Glutamatergic neuron (in vitro differentiated cells): ENCODE results near the gene MARK3. TPM values are rescaled to one million over a fixed set of nuclear protein-coding genes. Genes with fewer than 3 reads are reported as not detected.

Experiments used
- DNase-seq: peaks from one replicate; pipeline ENCODE4 v3.0.0; 2022
- H3K27ac Mint-ChIP-seq: one replicate; pipeline ENCODE4 v1.8.0; 2020; ENCODE audit warnings: mild to moderate bottlenecking, mixed read lengths, inconsistent platforms; ENCODE audit not compliant: unreplicated experiment
- H3K27me3 Mint-ChIP-seq: one replicate; pipeline ENCODE4 v1.8.0; 2020; ENCODE audit warnings: mild to moderate bottlenecking, moderate library complexity, mixed read lengths, inconsistent platforms; ENCODE audit not compliant: unreplicated experiment
- H3K36me3 Mint-ChIP-seq: one replicate; pipeline ENCODE4 v1.8.0; 2020; ENCODE audit warnings: mild to moderate bottlenecking, mixed read lengths, inconsistent platforms; ENCODE audit not compliant: unreplicated experiment
- H3K4me1 Mint-ChIP-seq: one replicate; pipeline ENCODE4 v1.8.0; 2020; ENCODE audit warnings: mild to moderate bottlenecking, low read depth, mixed read lengths, inconsistent platforms; ENCODE audit not compliant: unreplicated experiment
- H3K4me3 Mint-ChIP-seq: one replicate; pipeline ENCODE4 v1.8.0; 2020; ENCODE audit warnings: mild to moderate bottlenecking, mixed read lengths, inconsistent platforms; ENCODE audit not compliant: unreplicated experiment
- H3K9me3 Mint-ChIP-seq: one replicate; pipeline ENCODE4 v1.8.0; 2020; ENCODE audit warnings: mild to moderate bottlenecking, moderate library complexity, mixed read lengths, inconsistent platforms; ENCODE audit not compliant: unreplicated experiment
- CTCF ChIP-seq: fragments of 200-600 bp; sonication (generic); IDR thresholded peaks from one replicate; pipeline ENCODE4 v1.5.0; 2021; ENCODE audit not compliant: partially characterized antibody, unreplicated experiment
- total RNA-seq: library from RNA; stranded (reverse); fragmentation: NEBNext Ultra II Directional; extraction: Animal tissue kit (Norgen Biotek cat#: 25700); gene quantifications from one replicate; pipeline ENCODE4 v1.2.1, GENCODE V29; 2021; ENCODE audit not compliant: unreplicated experiment

MARK3 gene
- total RNA-seq, 1 donor from 2014 or later = 110 TPM

GRCh38 chr14:103463149-103463548 lies 77.9 kb downstream of the MARK3 start:
- peaks cover 1% of the 10 kb centered on the region for H3K9me3 Mint-ChIP-seq
- no peak for TF ChIP-seq CTCF
- H3K36me3 Mint-ChIP-seq = no peaks in the 10 kb centered on the region
- H3K27ac Mint-ChIP-seq = peak overlapping the region; percentile 2
- H3K27me3 Mint-ChIP-seq = peaks cover 2% of the 10 kb centered on the region
- no peaks in the 10 kb centered on the region for H3K4me1 Mint-ChIP-seq
- no peak for DNase-seq
- H3K4me3 Mint-ChIP-seq = no peak overlapping the region

- Mint-ChIP-seq H3K4me1 (no peaks in the 10 kb centered on the region), H3K27me3 (peaks cover 4% of the 10 kb centered on the region), H3K9me3 (peaks cover 1% of the 10 kb centered on the region), H3K36me3 (no peaks in the 10 kb centered on the region), H3K27ac (no peak overlapping the region), H3K4me3 (no peak overlapping the region)
- no peak for DNase-seq
- no peak for TF ChIP-seq CTCF
These were observed 78.6 kb downstream of the MARK3 start for GRCh38 chr14:103463851-103464250.

- H3K9me3 Mint-ChIP-seq = peaks cover 4% of the 10 kb centered on the region
- no peaks in the 10 kb centered on the region for H3K4me1 Mint-ChIP-seq
- no peak for DNase-seq
- no peak for TF ChIP-seq CTCF
- H3K4me3 Mint-ChIP-seq = no peak overlapping the region
- H3K36me3 Mint-ChIP-seq = no peaks in the 10 kb centered on the region
- H3K27ac Mint-ChIP-seq = peak overlapping the region; percentile 6
- peaks cover 4% of the 10 kb centered on the region for H3K27me3 Mint-ChIP-seq
These were observed 87.7 kb downstream of the MARK3 start for GRCh38 chr14:103472939-103473338.

- Mint-ChIP-seq H3K4me1 (no peaks in the 10 kb centered on the region), H3K4me3 (no peak overlapping the region), H3K9me3 (peaks cover 4% of the 10 kb centered on the region), H3K36me3 (no peaks in the 10 kb centered on the region), H3K27me3 (peaks cover 2% of the 10 kb centered on the region), H3K27ac (no peak overlapping the region)
- TF ChIP-seq CTCF = no peak
- DNase-seq = no peak
These were observed 89.7 kb downstream of the MARK3 start for GRCh38 chr14:103474893-103475292.

GRCh38 chr14:103476065-103476464 lies 90.8 kb downstream of the MARK3 start:
- no peak overlapping the region for H3K27ac Mint-ChIP-seq
- peaks cover 2% of the 10 kb centered on the region for H3K9me3 Mint-ChIP-seq
- TF ChIP-seq CTCF = no peak
- H3K4me3 Mint-ChIP-seq = no peak overlapping the region
- no peaks in the 10 kb centered on the region for H3K36me3 Mint-ChIP-seq
- DNase-seq = no peak
- H3K4me1 Mint-ChIP-seq = no peaks in the 10 kb centered on the region
- H3K27me3 Mint-ChIP-seq = peaks cover 2% of the 10 kb centered on the region
